PFSK-1 (cell line): ENCODE data around the gene ARAP3.

Experiments used
- POLR2AphosphoS5 ChIP-seq: IDR thresholded peaks from 2 replicates; pipeline ENCODE4 v1.6.1; 2012; ENCODE audit warnings: low read depth, mild to moderate bottlenecking, control low read depth, low read length, moderate library complexity
- TF ChIP-seq, protein P1 (sequence below), 2 experiments: IDR thresholded peaks; 2 replicates each; pipeline versions ENCODE4 v1.6.1 to v1.8.0; 2011 to 2012; ENCODE audit warnings: low read depth in 2 of 2, low read length in 2 of 2, control low read depth in 1 of 2, inconsistent platforms in 1 of 2, mild to moderate bottlenecking in 1 of 2, moderate library complexity in 1 of 2; ENCODE audit not compliant: insufficient read depth in 1 of 2

DNA sequence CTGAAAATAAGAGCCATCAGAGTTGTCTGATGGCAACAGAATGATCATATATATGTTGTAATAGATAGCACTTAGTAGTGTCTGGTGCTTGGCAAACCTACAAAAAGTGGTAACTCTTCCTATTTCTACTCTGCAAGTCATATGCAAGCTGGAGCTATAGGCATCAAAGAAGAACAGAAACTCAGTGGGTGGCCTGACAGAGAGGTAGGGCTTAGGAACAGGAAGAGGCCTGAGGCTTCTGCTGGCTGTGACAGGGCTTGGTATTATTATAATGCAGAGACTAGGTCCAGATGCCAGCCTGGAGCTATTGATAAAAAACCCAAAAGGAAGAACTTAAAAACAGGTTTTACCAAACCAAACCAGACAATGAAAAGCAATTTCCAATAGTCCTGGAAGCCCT is 58.8 kb downstream of the ARAP3 start:
- no peak for TF ChIP-seq POLR2AphosphoS5
- TF ChIP-seq, protein P1, sequence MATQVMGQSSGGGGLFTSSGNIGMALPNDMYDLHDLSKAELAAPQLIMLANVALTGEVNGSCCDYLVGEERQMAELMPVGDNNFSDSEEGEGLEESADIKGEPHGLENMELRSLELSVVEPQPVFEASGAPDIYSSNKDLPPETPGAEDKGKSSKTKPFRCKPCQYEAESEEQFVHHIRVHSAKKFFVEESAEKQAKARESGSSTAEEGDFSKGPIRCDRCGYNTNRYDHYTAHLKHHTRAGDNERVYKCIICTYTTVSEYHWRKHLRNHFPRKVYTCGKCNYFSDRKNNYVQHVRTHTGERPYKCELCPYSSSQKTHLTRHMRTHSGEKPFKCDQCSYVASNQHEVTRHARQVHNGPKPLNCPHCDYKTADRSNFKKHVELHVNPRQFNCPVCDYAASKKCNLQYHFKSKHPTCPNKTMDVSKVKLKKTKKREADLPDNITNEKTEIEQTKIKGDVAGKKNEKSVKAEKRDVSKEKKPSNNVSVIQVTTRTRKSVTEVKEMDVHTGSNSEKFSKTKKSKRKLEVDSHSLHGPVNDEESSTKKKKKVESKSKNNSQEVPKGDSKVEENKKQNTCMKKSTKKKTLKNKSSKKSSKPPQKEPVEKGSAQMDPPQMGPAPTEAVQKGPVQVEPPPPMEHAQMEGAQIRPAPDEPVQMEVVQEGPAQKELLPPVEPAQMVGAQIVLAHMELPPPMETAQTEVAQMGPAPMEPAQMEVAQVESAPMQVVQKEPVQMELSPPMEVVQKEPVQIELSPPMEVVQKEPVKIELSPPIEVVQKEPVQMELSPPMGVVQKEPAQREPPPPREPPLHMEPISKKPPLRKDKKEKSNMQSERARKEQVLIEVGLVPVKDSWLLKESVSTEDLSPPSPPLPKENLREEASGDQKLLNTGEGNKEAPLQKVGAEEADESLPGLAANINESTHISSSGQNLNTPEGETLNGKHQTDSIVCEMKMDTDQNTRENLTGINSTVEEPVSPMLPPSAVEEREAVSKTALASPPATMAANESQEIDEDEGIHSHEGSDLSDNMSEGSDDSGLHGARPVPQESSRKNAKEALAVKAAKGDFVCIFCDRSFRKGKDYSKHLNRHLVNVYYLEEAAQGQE (IDR thresholded peaks at IDR 0.05; ENCODE audit: insufficient read depth in 1 of 2, low read depth in 2 of 2, low read length in 2 of 2) = no peak
